ENCODE results near the gene CCDC12.

The CCDC12 gene

DNA sequence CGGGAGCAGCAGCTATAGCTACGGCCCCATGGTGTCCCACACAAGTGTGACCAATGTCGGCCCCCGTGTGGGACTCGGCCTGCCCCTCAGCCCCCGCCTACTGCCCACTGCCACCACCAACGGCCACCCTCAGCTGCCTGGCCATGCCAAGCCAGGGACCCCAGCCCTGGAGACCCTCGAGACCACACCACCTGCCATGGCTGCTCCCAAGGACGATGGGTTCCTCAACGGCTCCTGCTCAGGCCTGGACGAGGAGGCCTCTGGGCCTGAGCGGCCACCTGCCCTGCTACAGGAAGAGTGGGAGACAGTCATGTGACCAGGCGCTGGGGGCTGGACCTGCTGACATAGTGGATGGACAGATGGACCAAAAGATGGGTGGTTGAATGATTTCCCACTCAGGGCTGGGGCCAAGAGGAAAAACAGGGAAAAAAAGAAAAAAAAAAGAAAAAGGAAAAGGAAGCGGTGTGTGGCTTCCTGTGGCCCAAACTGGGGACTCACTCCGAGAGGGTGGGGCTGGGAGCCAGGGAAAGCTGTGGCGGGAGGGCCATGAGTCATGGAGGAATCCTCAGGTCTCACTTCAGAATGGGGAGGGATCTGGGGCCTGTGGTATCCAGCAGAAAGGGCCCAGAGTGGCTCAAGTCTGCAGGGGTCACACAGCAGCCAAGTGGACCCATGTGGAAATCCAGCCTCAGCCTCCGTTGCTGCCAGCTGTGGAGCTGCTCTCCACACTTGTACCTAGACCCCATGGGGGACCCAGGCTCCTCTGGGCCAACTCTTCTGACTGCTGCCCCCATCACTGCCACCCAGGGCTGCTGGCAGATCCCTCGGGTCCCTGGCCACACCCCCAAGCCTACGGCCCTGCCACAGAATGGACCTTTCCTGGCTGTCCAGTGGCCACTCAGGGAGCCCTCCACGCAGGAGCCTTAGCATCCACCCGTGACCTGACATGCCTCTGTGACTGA is 72.9 kb downstream of the CCDC12 start:
- no peak for DNase-seq

DNA sequence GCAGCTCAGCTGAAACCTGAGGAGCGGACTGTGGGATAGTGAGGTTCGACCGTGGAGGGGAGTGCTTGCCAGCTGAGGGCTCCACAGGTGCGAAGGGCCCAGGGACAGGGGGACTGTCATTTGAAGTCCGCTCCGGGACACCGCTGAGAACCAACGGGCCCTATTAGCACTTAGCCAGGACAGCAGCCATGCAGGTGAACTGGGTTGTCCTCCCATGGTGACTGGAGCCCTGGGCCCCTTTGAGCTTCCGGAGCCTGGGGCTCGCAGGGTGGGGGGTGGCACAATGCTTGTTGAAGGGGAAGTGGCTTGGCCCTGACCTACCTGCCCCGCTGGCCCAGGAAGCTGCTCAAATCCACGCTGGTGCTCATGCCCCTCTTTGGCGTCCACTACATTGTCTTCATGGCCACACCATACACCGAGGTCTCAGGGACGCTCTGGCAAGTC is 74.3 kb downstream of the CCDC12 start:
- DNase-seq, result no peak

- no peak for DNase-seq
These were observed 74.9 kb downstream of the CCDC12 start for GRCh38 chr3:46901591-46902187.

DNA sequence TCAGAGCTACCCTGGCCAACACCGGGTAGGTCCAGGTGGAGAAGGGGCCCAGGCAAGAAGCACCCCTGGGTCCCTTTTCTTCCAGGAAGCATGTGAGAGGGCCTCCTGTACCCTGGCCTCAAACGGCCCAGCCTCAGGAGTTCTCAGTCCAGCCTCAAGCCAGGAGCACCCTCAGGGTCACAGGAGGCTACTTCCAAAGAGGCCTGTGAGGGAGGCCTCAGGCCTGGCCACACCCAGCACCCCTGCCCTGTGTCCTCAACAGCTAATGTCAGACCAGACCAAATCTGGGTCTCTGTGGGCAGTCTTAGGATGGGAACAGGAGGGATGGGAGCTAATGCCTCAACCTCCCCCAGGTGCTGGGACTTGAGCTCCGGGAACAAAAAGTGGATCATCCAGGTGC is 75.5 kb downstream of the CCDC12 start:
- no peak for DNase-seq

GRCh38 chr3:46900356-46900755 is 76.2 kb downstream of the CCDC12 start:
- DNase-seq, result no peak

DNA sequence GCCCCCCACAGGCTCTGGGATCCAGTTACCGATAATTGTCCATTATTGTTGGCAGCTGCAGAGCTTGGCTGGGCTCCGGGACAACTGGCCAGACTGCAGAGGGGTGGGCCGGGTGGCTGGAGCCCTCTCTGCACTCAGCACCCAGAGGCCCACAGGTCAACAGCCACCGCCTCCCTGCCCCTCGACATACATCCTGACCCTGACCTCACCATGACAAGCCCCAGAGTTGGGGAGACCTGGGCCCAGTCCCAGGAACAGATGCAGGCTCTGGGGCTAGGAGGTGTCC is 76.6 kb downstream of the CCDC12 start:
- DNase-seq, result no peak

- DNase-seq, result no peak
These were observed 77.2 kb downstream of the CCDC12 start for GRCh38 chr3:46899151-46900006.

GRCh38 chr3:46898321-46899150 is 78.0 kb downstream of the CCDC12 start:
- DNase-seq, result no peak

GRCh38 chr3:46897829-46898320 is 78.7 kb downstream of the CCDC12 start:
- DNase-seq, result no peak

DNA sequence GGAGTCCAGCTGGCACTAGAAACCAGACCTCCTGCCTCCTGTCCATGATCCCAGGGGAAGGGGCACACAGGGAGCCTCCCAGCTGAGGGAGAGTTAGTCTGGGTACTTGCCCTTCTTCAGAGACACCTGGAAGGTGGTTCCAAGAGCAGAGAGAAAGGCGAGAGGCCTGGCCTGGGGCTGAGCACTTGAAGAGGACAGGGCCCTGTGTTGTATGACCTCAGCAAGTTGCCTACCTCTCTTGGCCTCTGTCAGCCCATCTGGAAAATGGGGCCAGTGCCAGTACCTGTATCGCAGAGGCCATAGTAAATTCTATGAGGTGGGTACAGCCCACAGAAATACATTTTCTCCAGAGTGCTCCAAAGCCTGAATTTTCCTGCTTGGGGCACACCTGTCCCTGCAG is 79.5 kb downstream of the CCDC12 start:
- no peak for DNase-seq

DNA sequence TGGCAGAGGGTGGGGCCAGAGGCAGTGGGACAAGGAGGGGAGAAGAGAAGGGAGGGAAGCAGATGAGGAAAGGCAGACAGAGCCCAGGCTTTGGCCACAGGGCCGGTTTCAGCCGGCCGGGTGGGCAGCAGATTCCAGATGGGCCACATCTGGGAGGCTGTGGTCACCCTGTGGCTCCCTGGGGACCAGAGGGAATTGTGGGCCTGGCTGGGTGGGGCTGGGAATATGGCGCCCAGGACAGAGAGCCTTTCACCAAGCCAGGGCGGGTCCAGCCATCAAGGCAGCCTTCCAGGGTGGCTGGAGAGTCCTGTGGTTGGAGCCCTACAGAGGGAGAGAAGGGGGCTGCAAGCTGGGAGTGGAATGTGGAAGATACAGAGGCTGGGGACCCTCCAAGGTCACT is 80.2 kb downstream of the CCDC12 start:
- no peak for DNase-seq

DNA sequence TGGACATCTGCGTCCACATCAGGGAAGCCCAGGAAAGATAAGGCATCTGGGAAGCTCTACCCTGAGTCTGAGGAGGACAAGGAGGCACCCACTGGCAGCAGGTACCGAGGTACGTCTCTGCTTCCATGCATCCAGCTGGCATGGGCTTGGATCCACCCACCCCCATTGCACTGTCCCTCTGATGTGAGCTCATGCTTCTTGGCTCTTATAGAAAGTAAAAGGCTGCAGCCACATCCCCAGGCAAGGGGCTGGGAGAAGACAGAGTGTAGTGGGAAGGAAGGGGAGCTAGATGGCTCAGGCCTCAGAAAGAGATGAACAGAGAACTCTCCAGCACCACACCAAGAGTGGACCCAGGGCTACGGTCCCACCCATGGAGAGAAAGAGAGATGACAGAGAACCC is 80.8 kb downstream of the CCDC12 start:
- no peak for DNase-seq

DNA sequence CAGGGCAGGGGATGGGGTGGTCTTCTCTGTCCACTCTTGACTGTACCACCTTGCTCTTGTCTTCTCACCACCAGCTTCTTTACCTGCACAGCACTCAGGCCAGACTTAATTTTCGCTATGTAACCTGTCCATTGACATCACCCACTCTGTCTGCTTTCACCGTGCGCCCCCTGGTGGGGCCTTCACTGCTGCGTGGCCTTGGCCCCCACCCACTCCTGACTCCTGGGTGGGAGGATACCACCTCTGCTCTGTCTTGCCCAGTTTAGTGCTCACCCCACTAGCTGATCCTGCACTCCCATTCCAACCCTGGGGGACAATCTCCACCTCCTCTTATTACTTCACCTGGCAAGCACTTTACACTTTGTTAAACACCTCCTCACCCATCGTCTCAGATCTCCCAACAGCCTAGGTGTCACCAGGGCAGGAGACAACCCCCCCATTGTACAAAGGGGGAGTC is 81.3 kb downstream of the CCDC12 start:
- DNase-seq, result no peak

DNA sequence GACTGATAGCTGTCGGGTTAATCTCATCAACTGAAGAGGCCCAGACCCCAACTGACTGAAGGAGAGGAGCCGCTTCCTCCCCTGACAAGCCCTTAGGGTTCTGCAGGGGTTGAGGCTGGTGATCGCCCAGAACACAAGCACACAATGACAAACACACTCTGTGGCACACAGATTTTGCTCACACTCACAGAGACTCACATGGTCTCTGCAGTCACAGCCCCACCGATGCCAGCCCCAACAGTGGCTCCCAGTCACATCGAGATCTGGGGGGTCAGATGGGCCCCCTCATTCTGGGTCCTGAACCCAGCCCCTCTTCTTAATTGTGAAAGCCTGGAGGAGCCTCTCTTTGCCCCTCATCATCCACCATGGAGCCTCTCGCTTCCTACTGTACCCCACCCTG is 82.3 kb downstream of the CCDC12 start:
- no peak for DNase-seq

DNA sequence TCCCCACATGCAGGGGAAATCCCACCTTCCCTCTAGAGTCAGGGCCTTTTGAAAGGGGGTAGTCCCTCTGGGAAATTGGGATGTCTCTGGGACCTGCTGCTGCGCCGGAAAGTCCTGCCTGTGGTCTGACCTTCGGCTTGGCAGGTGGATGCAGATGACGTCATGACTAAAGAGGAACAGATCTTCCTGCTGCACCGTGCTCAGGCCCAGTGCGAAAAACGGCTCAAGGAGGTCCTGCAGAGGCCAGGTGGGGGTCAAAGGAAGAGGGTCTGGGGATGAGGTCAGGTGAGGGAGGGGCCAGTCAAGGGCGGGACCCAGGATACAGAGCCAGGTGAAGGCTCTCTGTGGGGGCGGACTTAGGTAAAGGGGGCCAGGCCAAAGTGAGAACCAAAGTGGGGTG is 82.8 kb downstream of the CCDC12 start:
- DNase-seq, result no peak

DNA sequence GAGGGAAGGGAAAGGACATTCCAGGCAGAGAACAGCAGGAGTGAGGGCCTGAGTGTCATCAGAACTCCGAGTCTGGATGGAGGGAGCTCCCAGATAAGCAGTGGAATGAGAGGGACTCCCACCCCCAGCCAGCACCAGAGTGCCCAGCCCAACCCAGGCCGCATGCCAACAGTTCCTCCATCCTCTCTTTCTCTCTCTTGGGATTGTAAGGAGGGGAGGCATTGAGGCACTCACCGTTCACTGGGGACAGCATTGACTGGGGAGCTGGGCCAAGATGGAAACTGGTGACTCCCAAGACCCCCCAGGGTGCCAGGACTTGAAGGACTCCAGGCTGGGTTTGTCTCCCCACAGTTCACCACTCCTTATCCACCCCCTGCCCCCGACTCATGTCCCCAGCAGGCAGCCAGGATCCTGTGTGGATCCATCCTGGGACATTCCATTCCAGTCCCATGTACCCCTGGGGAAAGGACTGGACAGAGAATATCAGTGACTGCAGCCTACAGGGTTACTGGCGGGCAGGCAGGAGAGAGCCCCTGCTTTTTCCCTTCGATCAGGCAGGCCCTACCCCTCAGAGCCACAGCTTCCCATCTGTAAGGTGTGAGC is 83.3 kb downstream of the CCDC12 start:
- no peak for DNase-seq

DNA sequence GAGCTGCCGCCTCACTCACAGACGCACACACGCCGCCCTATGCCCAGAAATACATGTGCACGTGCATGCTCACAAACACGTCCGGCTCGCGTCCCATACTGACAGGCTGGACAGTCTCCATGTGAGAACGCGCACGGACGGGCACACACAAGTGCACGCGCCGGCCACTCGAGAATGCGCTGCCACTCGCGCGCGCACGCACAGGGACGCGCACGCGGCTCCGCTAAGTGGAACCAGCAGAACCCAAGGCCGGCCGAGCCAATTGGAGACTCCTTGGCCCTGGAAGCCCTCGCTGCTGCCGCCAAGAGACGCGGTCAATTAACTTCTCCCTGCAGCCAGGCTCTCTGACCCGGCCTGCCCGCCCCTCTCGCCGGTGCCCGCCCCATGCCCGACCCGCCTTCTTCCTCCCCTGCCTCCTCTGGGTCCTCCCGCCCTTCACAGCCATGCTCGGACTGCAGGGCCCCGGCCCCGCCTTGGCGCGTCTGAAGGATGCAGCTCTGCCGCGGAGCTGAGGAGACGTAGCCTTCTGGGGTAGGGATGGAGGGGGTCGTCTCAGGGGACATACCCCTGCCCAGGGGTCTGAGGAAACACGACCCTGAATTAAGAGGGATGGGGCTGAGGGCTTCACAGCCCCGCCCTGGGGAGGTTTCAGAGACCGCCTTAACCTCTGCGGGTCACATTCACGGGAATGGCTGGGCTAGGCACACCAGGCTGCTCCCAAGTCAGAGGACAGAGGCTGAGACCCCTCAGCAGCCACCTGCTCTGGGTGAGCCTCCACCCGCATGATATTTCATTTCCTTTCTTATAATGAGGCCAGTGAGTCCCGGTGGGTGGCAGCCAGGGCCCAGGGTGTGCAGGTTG is 84.0 kb downstream of the CCDC12 start:
- DNase-seq, result no peak

DNA sequence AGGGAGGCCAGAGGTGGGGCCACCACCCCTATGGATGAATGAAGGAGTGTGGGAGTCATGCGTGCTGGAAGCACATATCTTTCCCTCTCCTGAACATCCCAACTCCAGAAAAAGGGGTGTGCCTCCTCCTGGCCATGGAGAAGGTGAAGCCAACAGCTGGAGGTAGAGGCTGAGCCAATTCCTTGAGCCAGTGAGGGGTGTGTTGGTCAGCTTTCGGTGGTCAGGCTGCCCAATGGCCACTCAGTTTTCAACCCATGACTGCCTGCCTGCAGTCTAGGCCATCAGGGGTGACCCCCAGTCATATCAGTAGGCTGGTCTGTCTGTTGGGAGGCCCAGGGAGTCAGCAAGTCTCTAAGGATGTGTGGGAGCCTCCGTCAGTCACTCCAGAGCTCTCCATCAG is 85.4 kb downstream of the CCDC12 start:
- DNase-seq, result no peak

- no peak for DNase-seq
These were observed 86.4 kb downstream of the CCDC12 start for GRCh38 chr3:46890132-46890531.

DNA sequence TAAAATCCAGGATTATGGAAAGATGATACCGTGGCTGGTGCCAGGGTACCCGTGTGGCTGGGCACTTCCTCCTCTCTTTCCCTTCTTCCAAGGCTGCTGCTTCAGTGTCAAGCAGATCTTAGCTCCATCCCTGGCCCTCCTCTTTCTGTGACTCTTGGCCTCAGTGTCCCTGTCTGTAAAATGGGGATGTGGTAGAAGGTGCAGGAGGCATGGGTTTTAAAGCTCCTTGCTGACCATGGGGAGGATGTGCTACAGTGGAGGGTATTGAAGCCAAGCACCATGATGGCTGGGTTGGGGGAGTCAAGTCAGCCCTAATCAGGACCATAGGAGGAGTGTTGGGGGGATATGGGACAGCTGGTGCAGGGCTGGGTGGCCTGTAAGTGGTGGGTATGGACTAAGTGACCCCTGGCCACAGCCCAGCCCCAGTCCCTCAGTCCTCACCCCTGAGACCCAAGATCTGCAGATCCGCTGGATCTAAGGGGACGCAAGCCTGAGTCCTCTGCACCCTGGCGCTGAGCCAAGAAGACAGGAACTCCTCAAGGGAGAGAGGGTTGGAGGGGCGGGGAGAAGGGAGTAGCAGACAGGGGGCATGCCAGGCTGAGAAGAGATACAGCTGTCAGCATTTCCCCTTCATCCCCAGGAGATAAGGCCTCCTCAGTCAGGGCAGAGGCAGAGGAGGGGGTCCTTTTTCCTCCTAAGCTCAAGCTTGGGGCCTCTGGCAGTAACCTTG is 87.0 kb downstream of the CCDC12 start:
- no peak for DNase-seq

Measured in NCI-H446 (cell line).